ENCODE results near the gene IL10.
A peak's percentile ranks its signal among the peaks of the same experiment; 100 is the strongest.

The IL10 gene

GRCh38 chr1:206734499-206735142 lies 37.7 kb downstream of the IL10 start:
- DNase-seq (ENCODE audit: low read depth): peak; percentile 71

- DNase-seq (ENCODE audit: low read depth): no peak
Observed at GRCh38 chr1:206732992-206733391, 39.3 kb downstream of the IL10 start.

- no peak for DNase-seq (ENCODE audit: low read depth)
Observed at GRCh38 chr1:206732508-206732907, 39.8 kb downstream of the IL10 start.

GRCh38 chr1:206729507-206729906 lies 42.8 kb downstream of the IL10 start:
- DNase-seq (ENCODE audit: low read depth): no peak

- DNase-seq (ENCODE audit: low read depth): no peak
Observed at GRCh38 chr1:206729050-206729449, 43.2 kb downstream of the IL10 start.

GRCh38 chr1:206728697-206728987 lies 43.7 kb downstream of the IL10 start:
- no peak for DNase-seq (ENCODE audit: low read depth)

GRCh38 chr1:206727981-206728696 lies 44.2 kb downstream of the IL10 start:
- no peak for DNase-seq (ENCODE audit: low read depth)

- DNase-seq (ENCODE audit: low read depth): peak; percentile 44
Observed at GRCh38 chr1:206725109-206725963, 47.0 kb downstream of the IL10 start.

- no peak for DNase-seq (ENCODE audit: low read depth)
Observed at GRCh38 chr1:206723805-206724472, 48.4 kb downstream of the IL10 start.

- no peak for DNase-seq (ENCODE audit: low read depth)
Observed at GRCh38 chr1:206723462-206723804, 48.9 kb downstream of the IL10 start.

GRCh38 chr1:206722751-206723461 lies 49.4 kb downstream of the IL10 start:
- no peak for DNase-seq (ENCODE audit: low read depth)

GRCh38 chr1:206721454-206721853 lies 50.8 kb downstream of the IL10 start:
- no peak for DNase-seq (ENCODE audit: low read depth)

GRCh38 chr1:206719169-206719839 lies 53.0 kb downstream of the IL10 start:
- DNase-seq (ENCODE audit: low read depth): no peak

- DNase-seq (ENCODE audit: low read depth): no peak
Observed at GRCh38 chr1:206717674-206717989, 54.7 kb downstream of the IL10 start.
